ENCODE data around the gene TRIP13. TPM values are rescaled to one million over a fixed set of nuclear protein-coding genes. Genes with fewer than 3 reads are reported as not detected.

TRIP13 gene
- total and polyA plus RNA-seq, 9 of the 15 experiments (the other 6 are each of a cell fraction or from before 2014, with no cell fraction given): 24.1 to 116 (median 53.2) TPM

DNA sequence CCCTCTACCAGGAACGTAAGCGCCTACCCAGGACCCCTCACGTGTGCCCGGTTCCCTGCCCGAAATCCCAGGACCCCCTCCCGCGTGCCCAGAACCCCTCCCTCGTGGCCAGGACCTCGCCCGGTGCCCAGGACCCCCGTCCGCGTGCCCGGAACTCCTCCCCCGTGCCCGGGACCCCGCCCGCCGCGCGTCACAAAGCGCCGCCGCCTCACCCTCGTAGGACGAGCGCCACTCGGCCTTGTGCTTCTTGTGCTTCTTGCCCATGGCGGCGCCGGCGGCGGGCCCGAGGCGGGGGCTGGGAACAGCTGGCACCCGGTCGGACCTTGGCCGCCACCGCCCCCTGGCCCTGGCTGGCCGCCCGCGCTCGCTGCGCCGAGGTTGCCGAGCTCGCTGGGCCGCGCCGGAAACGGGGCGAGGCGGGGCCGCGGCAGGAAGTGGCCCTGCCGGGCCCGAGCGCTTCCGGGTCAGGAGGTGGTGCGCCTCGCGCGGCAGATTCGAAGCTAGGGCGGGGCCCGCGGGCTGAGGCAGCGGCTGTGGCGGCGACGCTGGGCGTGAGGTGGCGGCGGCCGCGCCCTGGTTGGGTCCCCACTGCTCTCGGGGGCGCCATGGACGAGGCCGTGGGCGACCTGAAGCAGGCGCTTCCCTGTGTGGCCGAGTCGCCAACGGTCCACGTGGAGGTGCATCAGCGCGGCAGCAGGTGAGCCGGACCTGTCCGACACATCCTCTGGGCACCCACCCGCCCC lies at the start of gene TRIP13, which contains the start of gene BRD9 (continued):
- TF ChIP-seq, protein P1, sequence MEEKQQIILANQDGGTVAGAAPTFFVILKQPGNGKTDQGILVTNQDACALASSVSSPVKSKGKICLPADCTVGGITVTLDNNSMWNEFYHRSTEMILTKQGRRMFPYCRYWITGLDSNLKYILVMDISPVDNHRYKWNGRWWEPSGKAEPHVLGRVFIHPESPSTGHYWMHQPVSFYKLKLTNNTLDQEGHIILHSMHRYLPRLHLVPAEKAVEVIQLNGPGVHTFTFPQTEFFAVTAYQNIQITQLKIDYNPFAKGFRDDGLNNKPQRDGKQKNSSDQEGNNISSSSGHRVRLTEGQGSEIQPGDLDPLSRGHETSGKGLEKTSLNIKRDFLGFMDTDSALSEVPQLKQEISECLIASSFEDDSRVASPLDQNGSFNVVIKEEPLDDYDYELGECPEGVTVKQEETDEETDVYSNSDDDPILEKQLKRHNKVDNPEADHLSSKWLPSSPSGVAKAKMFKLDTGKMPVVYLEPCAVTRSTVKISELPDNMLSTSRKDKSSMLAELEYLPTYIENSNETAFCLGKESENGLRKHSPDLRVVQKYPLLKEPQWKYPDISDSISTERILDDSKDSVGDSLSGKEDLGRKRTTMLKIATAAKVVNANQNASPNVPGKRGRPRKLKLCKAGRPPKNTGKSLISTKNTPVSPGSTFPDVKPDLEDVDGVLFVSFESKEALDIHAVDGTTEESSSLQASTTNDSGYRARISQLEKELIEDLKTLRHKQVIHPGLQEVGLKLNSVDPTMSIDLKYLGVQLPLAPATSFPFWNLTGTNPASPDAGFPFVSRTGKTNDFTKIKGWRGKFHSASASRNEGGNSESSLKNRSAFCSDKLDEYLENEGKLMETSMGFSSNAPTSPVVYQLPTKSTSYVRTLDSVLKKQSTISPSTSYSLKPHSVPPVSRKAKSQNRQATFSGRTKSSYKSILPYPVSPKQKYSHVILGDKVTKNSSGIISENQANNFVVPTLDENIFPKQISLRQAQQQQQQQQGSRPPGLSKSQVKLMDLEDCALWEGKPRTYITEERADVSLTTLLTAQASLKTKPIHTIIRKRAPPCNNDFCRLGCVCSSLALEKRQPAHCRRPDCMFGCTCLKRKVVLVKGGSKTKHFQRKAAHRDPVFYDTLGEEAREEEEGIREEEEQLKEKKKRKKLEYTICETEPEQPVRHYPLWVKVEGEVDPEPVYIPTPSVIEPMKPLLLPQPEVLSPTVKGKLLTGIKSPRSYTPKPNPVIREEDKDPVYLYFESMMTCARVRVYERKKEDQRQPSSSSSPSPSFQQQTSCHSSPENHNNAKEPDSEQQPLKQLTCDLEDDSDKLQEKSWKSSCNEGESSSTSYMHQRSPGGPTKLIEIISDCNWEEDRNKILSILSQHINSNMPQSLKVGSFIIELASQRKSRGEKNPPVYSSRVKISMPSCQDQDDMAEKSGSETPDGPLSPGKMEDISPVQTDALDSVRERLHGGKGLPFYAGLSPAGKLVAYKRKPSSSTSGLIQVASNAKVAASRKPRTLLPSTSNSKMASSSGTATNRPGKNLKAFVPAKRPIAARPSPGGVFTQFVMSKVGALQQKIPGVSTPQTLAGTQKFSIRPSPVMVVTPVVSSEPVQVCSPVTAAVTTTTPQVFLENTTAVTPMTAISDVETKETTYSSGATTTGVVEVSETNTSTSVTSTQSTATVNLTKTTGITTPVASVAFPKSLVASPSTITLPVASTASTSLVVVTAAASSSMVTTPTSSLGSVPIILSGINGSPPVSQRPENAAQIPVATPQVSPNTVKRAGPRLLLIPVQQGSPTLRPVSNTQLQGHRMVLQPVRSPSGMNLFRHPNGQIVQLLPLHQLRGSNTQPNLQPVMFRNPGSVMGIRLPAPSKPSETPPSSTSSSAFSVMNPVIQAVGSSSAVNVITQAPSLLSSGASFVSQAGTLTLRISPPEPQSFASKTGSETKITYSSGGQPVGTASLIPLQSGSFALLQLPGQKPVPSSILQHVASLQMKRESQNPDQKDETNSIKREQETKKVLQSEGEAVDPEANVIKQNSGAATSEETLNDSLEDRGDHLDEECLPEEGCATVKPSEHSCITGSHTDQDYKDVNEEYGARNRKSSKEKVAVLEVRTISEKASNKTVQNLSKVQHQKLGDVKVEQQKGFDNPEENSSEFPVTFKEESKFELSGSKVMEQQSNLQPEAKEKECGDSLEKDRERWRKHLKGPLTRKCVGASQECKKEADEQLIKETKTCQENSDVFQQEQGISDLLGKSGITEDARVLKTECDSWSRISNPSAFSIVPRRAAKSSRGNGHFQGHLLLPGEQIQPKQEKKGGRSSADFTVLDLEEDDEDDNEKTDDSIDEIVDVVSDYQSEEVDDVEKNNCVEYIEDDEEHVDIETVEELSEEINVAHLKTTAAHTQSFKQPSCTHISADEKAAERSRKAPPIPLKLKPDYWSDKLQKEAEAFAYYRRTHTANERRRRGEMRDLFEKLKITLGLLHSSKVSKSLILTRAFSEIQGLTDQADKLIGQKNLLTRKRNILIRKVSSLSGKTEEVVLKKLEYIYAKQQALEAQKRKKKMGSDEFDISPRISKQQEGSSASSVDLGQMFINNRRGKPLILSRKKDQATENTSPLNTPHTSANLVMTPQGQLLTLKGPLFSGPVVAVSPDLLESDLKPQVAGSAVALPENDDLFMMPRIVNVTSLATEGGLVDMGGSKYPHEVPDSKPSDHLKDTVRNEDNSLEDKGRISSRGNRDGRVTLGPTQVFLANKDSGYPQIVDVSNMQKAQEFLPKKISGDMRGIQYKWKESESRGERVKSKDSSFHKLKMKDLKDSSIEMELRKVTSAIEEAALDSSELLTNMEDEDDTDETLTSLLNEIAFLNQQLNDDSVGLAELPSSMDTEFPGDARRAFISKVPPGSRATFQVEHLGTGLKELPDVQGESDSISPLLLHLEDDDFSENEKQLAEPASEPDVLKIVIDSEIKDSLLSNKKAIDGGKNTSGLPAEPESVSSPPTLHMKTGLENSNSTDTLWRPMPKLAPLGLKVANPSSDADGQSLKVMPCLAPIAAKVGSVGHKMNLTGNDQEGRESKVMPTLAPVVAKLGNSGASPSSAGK (IDR thresholded peaks at IDR 0.05): peak; percentile 91
- TF ChIP-seq CBX2 (IDR thresholded peaks at IDR 0.05; ENCODE audit: insufficient read depth, low read length, poor library complexity, severe bottlenecking): no peak
- TF ChIP-seq, protein P2, sequence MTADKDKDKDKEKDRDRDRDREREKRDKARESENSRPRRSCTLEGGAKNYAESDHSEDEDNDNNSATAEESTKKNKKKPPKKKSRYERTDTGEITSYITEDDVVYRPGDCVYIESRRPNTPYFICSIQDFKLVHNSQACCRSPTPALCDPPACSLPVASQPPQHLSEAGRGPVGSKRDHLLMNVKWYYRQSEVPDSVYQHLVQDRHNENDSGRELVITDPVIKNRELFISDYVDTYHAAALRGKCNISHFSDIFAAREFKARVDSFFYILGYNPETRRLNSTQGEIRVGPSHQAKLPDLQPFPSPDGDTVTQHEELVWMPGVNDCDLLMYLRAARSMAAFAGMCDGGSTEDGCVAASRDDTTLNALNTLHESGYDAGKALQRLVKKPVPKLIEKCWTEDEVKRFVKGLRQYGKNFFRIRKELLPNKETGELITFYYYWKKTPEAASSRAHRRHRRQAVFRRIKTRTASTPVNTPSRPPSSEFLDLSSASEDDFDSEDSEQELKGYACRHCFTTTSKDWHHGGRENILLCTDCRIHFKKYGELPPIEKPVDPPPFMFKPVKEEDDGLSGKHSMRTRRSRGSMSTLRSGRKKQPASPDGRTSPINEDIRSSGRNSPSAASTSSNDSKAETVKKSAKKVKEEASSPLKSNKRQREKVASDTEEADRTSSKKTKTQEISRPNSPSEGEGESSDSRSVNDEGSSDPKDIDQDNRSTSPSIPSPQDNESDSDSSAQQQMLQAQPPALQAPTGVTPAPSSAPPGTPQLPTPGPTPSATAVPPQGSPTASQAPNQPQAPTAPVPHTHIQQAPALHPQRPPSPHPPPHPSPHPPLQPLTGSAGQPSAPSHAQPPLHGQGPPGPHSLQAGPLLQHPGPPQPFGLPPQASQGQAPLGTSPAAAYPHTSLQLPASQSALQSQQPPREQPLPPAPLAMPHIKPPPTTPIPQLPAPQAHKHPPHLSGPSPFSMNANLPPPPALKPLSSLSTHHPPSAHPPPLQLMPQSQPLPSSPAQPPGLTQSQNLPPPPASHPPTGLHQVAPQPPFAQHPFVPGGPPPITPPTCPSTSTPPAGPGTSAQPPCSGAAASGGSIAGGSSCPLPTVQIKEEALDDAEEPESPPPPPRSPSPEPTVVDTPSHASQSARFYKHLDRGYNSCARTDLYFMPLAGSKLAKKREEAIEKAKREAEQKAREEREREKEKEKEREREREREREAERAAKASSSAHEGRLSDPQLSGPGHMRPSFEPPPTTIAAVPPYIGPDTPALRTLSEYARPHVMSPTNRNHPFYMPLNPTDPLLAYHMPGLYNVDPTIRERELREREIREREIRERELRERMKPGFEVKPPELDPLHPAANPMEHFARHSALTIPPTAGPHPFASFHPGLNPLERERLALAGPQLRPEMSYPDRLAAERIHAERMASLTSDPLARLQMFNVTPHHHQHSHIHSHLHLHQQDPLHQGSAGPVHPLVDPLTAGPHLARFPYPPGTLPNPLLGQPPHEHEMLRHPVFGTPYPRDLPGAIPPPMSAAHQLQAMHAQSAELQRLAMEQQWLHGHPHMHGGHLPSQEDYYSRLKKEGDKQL (CRISPR knock-in tag; IDR thresholded peaks at IDR 0.05; ENCODE audit: borderline replicate concordance): no peak
- TF ChIP-seq CREM (IDR thresholded peaks at IDR 0.05; ENCODE audit: low read depth): peak; percentile 94
- TF ChIP-seq MEF2D (tag; conservative IDR thresholded peaks at IDR 0.05; ENCODE audit: low read depth): no peak
- peak; percentile 95 for TF ChIP-seq NR2C1 (IDR thresholded peaks at IDR 0.05)
- TF ChIP-seq NR2C1 (tag; IDR thresholded peaks at IDR 0.05): peak; percentile 95
- TF ChIP-seq NR4A1 (CRISPR knock-in tag; IDR thresholded peaks at IDR 0.05): peak; percentile 24; the same call in 1 of the 2 replicates
- peak; percentile 83 for TF ChIP-seq NR4A1 (tag; IDR thresholded peaks at IDR 0.05)
- no peak for TF ChIP-seq ZSCAN32 (CRISPR knock-in tag; IDR thresholded peaks at IDR 0.05)
- TF ChIP-seq TAF7 (tag; IDR thresholded peaks at IDR 0.05): no peak

All from K562 (cell line).